Measurements from ENCODE around the gene CGB3. TPM values are rescaled to one million over a fixed set of nuclear protein-coding genes. Genes with fewer than 3 reads are reported as not detected.

Gene CGB3
- total RNA-seq, 1 experiment from 2014 or later, result not detected

- H3K27me3 ChIP-seq (ENCODE audit: insufficient read depth, low read length), result no peaks in the 10 kb centered on the region
- H4K20me1 ChIP-seq (ENCODE audit: insufficient read depth), result no peaks in the 10 kb centered on the region
- no peak overlapping the region for H3K4me3 ChIP-seq (replicated peaks in 1 of 2; ENCODE audit: low read depth in 1 of 2, low read length in 2 of 2)
- ATAC-seq, result no peak
- no peak overlapping the region for H3K9ac ChIP-seq (ENCODE audit: low read length)
- H3K4me2 ChIP-seq (ENCODE audit: low read length), result no peak overlapping the region
- CTCF ChIA-PET, result interaction anchor here (3.3 kb wide), 1 partner anchor 11 kb away, joined by 19 read pairs; no protein-coding TSS in a partner anchor
- no peaks in the 10 kb centered on the region for H3K9me2 ChIP-seq (ENCODE audit: insufficient read depth)
- DNase-seq (ENCODE audit: low read depth, low spot score), result no peak
- RAD21 ChIA-PET (ENCODE audit: low non-redundant PET in 1 of 2, low total read pairs in 2 of 2, uncharacterized antibody in 2 of 2, unreplicated experiment in 2 of 2), result no interaction called here
- intact Hi-C loops (cut with micrococcal nuclease), result no loop called here
- H3K36me3 ChIP-seq (ENCODE audit: control insufficient read depth in 1 of 2, insufficient read depth in 2 of 2, low read length in 2 of 2), result peaks cover 49 to 51% of the 10 kb centered on the region in 2 experiments
- POLR2A ChIA-PET, result no interaction called here
- no peaks in the 10 kb centered on the region for H3K79me2 ChIP-seq (ENCODE audit: insufficient read depth, low read length)
- BruUV-seq (replicated peaks), result no TSS peak
- H3K27ac ChIP-seq (ENCODE audit: low read depth, low read length), result no peak overlapping the region
- no peaks in the 10 kb centered on the region for H3K4me1 ChIP-seq (ENCODE audit: control insufficient read depth in 1 of 2, insufficient read depth in 2 of 2, low read length in 2 of 2)
- no peak for TF ChIP-seq JUND (IDR thresholded peaks at IDR 0.05)
- TF ChIP-seq SRF (IDR thresholded peaks at IDR 0.05; ENCODE audit: low read depth), result no peak
- no peak for TF ChIP-seq CEBPB (IDR thresholded peaks at IDR 0.05; ENCODE audit: low read depth)
- no peak for TF ChIP-seq YY1 (IDR thresholded peaks at IDR 0.05; ENCODE audit: extremely low read depth, insufficient replicate concordance, low read depth, low read length)
- TF ChIP-seq ZFX (IDR thresholded peaks at IDR 0.05), result no peak
- no peaks in the 10 kb centered on the region for H3K9me3 ChIP-seq (ENCODE audit: control insufficient read depth in 1 of 2, insufficient read depth in 1 of 2, low read depth in 1 of 2, low read length in 2 of 2)
- H2AFZ ChIP-seq (ENCODE audit: low read depth, low read length, poor library complexity, severe bottlenecking), result no peak overlapping the region
These were observed 12.9 kb downstream of the CGB3 start for GRCh38 chr19:49011194-49011593.

- no peak for DNase-seq (ENCODE audit: low read depth, low spot score)
- ChIA-PET RAD21 (ENCODE audit: low non-redundant PET in 1 of 2, low total read pairs in 2 of 2, uncharacterized antibody in 2 of 2, unreplicated experiment in 2 of 2) (no interaction called here), CTCF (interaction anchor here (3.3 kb wide), 1 partner anchor 11 kb away, joined by 19 read pairs; no protein-coding TSS in a partner anchor), POLR2A (no interaction called here)
- intact Hi-C loops (cut with micrococcal nuclease), result no loop called here
- Histone ChIP-seq H3K27me3 (ENCODE audit: insufficient read depth, low read length) (no peaks in the 10 kb centered on the region), H4K20me1 (ENCODE audit: insufficient read depth) (no peaks in the 10 kb centered on the region), H3K36me3 (ENCODE audit: control insufficient read depth in 1 of 2, insufficient read depth in 2 of 2, low read length in 2 of 2) (peaks cover 48 to 57% of the 10 kb centered on the region in 2 experiments), H3K4me2 (ENCODE audit: low read length) (no peak overlapping the region), H3K9ac (ENCODE audit: low read length) (no peak overlapping the region), H3K79me2 (ENCODE audit: insufficient read depth, low read length) (no peaks in the 10 kb centered on the region), H3K9me2 (ENCODE audit: insufficient read depth) (no peaks in the 10 kb centered on the region), H3K27ac (ENCODE audit: low read depth, low read length) (no peak overlapping the region), H3K4me3 (replicated peaks in 1 of 2; ENCODE audit: low read depth in 1 of 2, low read length in 2 of 2) (no peak overlapping the region), H3K9me3 (ENCODE audit: control insufficient read depth in 1 of 2, insufficient read depth in 1 of 2, low read depth in 1 of 2, low read length in 2 of 2) (no peaks in the 10 kb centered on the region), H3K4me1 (ENCODE audit: control insufficient read depth in 1 of 2, insufficient read depth in 2 of 2, low read length in 2 of 2) (no peaks in the 10 kb centered on the region), H2AFZ (ENCODE audit: low read depth, low read length, poor library complexity, severe bottlenecking) (no peak overlapping the region)
- BruUV-seq (replicated peaks), result no TSS peak
- ATAC-seq, result no peak
- TF ChIP-seq TCF7L2 (IDR thresholded peaks at IDR 0.05; ENCODE audit: borderline replicate concordance, extremely low read depth, insufficient read depth, insufficient read length), result no peak
- TF ChIP-seq ELF1 (IDR thresholded peaks at IDR 0.05; ENCODE audit: borderline replicate concordance, low read depth), result no peak
- no peak for TF ChIP-seq EGR1 (IDR thresholded peaks at IDR 0.05; ENCODE audit: low read depth)
- no peak for TF ChIP-seq SRF (IDR thresholded peaks at IDR 0.05; ENCODE audit: low read depth)
- TF ChIP-seq CBX3 (IDR thresholded peaks at IDR 0.05; ENCODE audit: low read depth), result no peak
- TF ChIP-seq SIN3A (IDR thresholded peaks at IDR 0.05; ENCODE audit: low read depth), result no peak
- no peak for TF ChIP-seq YY1 (IDR thresholded peaks at IDR 0.05; ENCODE audit: extremely low read depth, insufficient replicate concordance, low read depth, low read length)
- no peak for TF ChIP-seq ZBTB33 (IDR thresholded peaks at IDR 0.05; ENCODE audit: extremely low read depth, insufficient replicate concordance, low read length)
- no peak for TF ChIP-seq ZFX (IDR thresholded peaks at IDR 0.05)
- no peak for TF ChIP-seq POLR2A (IDR thresholded peaks at IDR 0.05; ENCODE audit: borderline replicate concordance, extremely low read depth, insufficient read depth, insufficient read length)
- TF ChIP-seq REST (IDR thresholded peaks at IDR 0.05; ENCODE audit: low read depth), result no peak
These were observed 13.7 kb downstream of the CGB3 start for GRCh38 chr19:49010453-49010852.

All from HCT116 (cell line).